ENCODE results near the gene MSMP.

DNA sequence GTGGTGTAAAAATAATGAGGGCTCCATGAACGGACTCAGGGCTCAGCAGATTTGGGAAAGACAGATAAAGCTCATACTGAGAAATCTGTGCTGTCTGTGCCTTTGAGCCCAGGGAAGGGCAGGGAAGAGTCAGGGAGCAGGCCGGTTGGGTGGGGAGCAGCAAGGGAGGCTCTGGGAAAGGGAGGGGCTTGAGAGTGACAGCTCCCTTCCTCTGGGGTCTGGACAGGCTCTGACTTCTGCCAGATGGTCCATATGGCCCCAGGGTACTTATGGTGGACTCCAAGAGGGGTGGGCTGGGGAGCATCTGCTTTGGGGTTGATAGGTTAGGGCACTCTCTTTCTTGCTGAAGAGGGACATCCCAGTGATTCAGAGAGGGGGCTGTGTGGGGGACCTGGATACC, 39.4 kb upstream of the MSMP start:
- TF ChIP-seq, protein P1, sequence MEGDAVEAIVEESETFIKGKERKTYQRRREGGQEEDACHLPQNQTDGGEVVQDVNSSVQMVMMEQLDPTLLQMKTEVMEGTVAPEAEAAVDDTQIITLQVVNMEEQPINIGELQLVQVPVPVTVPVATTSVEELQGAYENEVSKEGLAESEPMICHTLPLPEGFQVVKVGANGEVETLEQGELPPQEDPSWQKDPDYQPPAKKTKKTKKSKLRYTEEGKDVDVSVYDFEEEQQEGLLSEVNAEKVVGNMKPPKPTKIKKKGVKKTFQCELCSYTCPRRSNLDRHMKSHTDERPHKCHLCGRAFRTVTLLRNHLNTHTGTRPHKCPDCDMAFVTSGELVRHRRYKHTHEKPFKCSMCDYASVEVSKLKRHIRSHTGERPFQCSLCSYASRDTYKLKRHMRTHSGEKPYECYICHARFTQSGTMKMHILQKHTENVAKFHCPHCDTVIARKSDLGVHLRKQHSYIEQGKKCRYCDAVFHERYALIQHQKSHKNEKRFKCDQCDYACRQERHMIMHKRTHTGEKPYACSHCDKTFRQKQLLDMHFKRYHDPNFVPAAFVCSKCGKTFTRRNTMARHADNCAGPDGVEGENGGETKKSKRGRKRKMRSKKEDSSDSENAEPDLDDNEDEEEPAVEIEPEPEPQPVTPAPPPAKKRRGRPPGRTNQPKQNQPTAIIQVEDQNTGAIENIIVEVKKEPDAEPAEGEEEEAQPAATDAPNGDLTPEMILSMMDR (IDR thresholded peaks at IDR 0.05 in 4 of 5, conservative IDR thresholded peaks at IDR 0.05 in 1 of 5): no peak
- TF ChIP-seq POLR2A (IDR thresholded peaks at IDR 0.05): no peak

Measured in gastrocnemius medialis (tissue), 4 donors.